IMR-90 (cell line): ENCODE data around the gene RCBTB2. TPM values are rescaled to one million over a fixed set of nuclear protein-coding genes. Genes with fewer than 3 reads are reported as not detected.

Experiments used
- ATAC-seq: fragments of 200-7000 bp; cut with Tn5 transposase; 2 replicates; pipeline ENCODE4 v1.9.1; 2020; ENCODE audit warnings: low read depth, mild to moderate bottlenecking, moderate library complexity
- BruUV-seq: library from RNA; stranded (reverse); fragments of 400-500 nt; replicated peaks from 2 replicates; lab custom pipeline; 2021; lab: Mats Ljungman, UMichigan
- CTCF ChIA-PET: fragments of 300-600 bp; formaldehyde crosslinking; extraction: SDS; loops from one replicate; lab custom pipeline; 2021; ENCODE audit warnings: antibody characterized with exemption; lab: Yijun Ruan, JAX
- POLR2A ChIA-PET: fragments of 300-600 bp; sonication (Branson Sonifier 250); formaldehyde crosslinking; loops from one replicate; lab custom pipeline; 2022; ENCODE audit warnings: antibody characterized with exemption; ENCODE audit not compliant: unreplicated experiment; lab: Charles Lee
- DNase-seq: peaks from one replicate; pipeline ENCODE4 v3.0.0; 2013
- H2AFZ ChIP-seq: replicated peaks from 2 replicates; pipeline ENCODE3; 2013; ENCODE audit warnings: low read length, mild to moderate bottlenecking; ENCODE audit not compliant: poor library complexity
- H2AK5ac ChIP-seq: 2 replicates; pipeline ENCODE4 v1.6.1; 2013; ENCODE audit warnings: low read depth, low read length, inconsistent platforms
- H2AK9ac ChIP-seq: replicated peaks from 2 replicates; pipeline ENCODE3; 2013; ENCODE audit warnings: mild to moderate bottlenecking, low read depth, low read length, moderate library complexity; ENCODE audit not compliant: poor library complexity
- H2BK120ac ChIP-seq: 2 replicates; pipeline ENCODE4 v1.6.1; 2013; ENCODE audit warnings: low read depth, low read length, inconsistent platforms
- H2BK15ac ChIP-seq: 3 replicates; pipeline ENCODE4 v1.6.1; 2013; ENCODE audit warnings: low read depth, low read length, inconsistent platforms
- H2BK20ac ChIP-seq: 2 replicates; pipeline ENCODE4 v1.6.1; 2013; ENCODE audit warnings: low read depth, mild to moderate bottlenecking, inconsistent platforms, low read length, moderate library complexity
- H2BK5ac ChIP-seq: 2 replicates; pipeline ENCODE4 v1.6.1; 2013; ENCODE audit warnings: mild to moderate bottlenecking, low read depth, low read length, inconsistent platforms; ENCODE audit not compliant: poor library complexity, severe bottlenecking
- H3K14ac ChIP-seq: replicated peaks from 2 replicates; pipeline ENCODE4 v1.6.1; 2013; ENCODE audit warnings: low read depth, low read length, inconsistent platforms
- H3K18ac ChIP-seq: 2 replicates; pipeline ENCODE4 v1.6.1; 2013; ENCODE audit warnings: low read depth, low read length, control low read depth
- H3K23ac ChIP-seq: 2 replicates; pipeline ENCODE4 v1.6.1; 2013; ENCODE audit warnings: low read depth, low read length, inconsistent platforms
- H3K27ac ChIP-seq: 2 replicates; pipeline ENCODE4 v1.5.1; 2013; ENCODE audit warnings: mild to moderate bottlenecking, control low read depth, low read length; ENCODE audit not compliant: insufficient read depth
- H3K27me3 ChIP-seq: 2 replicates; pipeline ENCODE4 v1.6.1; 2013; ENCODE audit warnings: low read length; ENCODE audit not compliant: control insufficient read depth, insufficient read depth
- H3K36me3 ChIP-seq: 2 replicates; pipeline ENCODE4 v1.6.1; 2013; ENCODE audit warnings: low read length, mixed read lengths; ENCODE audit not compliant: control insufficient read depth, insufficient read depth
- H3K4ac ChIP-seq: 2 replicates; pipeline ENCODE4 v1.6.1; 2013; ENCODE audit warnings: low read depth, low read length, inconsistent platforms
- H3K4me1 ChIP-seq: 2 replicates; pipeline ENCODE4 v1.6.1; 2013; ENCODE audit warnings: low read length, mixed read lengths; ENCODE audit not compliant: control insufficient read depth, insufficient read depth
- H3K4me2 ChIP-seq: 2 replicates; pipeline ENCODE4 v1.6.1; 2013; ENCODE audit warnings: low read depth, mild to moderate bottlenecking, control low read depth, low read length, moderate library complexity
- H3K4me3 ChIP-seq: 2 replicates; pipeline ENCODE4 v1.5.1; 2013; ENCODE audit warnings: low read depth, mild to moderate bottlenecking, control low read depth, low read length, moderate library complexity; ENCODE audit not compliant: insufficient read depth
- H3K56ac ChIP-seq: 2 replicates; pipeline ENCODE4 v1.6.1; 2013; ENCODE audit warnings: low read length, inconsistent platforms; ENCODE audit not compliant: insufficient read depth; ENCODE audit errors: extremely low read depth
- H3K79me1 ChIP-seq, 2 experiments: 2 replicates each; pipeline ENCODE4 v1.6.1; 2013; ENCODE audit warnings: low read length in 2 of 2, inconsistent platforms in 1 of 2, low read depth in 1 of 2
- H3K9ac ChIP-seq: 2 replicates; pipeline ENCODE4 v1.6.1; 2013; ENCODE audit warnings: low read depth, low read length, control low read depth
- H3K9me1 ChIP-seq: 2 replicates; pipeline ENCODE4 v1.6.1; 2013; ENCODE audit warnings: low read length, inconsistent platforms; ENCODE audit not compliant: insufficient read depth
- H3K9me3 ChIP-seq: 2 replicates; pipeline ENCODE4 v1.6.1; 2013; ENCODE audit warnings: low read length; ENCODE audit not compliant: control insufficient read depth, insufficient read depth
- H4K20me1 ChIP-seq: 2 replicates; pipeline ENCODE4 v1.6.1; 2013; ENCODE audit warnings: low read length, inconsistent platforms; ENCODE audit not compliant: insufficient read depth
- H4K5ac ChIP-seq: 2 replicates; pipeline ENCODE4 v1.6.1; 2013; ENCODE audit warnings: mild to moderate bottlenecking, low read depth, low read length, control low read depth
- H4K8ac ChIP-seq, 2 experiments: 2 replicates each; pipeline ENCODE4 v1.6.1; 2013; ENCODE audit warnings: low read depth in 2 of 2, low read length in 2 of 2, control low read depth in 1 of 2, inconsistent platforms in 1 of 2
- H4K91ac ChIP-seq: 2 replicates; pipeline ENCODE4 v1.6.1; 2013; ENCODE audit warnings: low read depth, low read length, inconsistent platforms; ENCODE audit not compliant: insufficient read depth
- BHLHE40 ChIP-seq: fragments of 150-350 bp; IDR thresholded peaks from 2 replicates; pipeline ENCODE4 v1.6.1; 2016; ENCODE audit warnings: mild to moderate bottlenecking, low read depth, low read length
- CEBPB ChIP-seq: IDR thresholded peaks from 2 replicates; pipeline ENCODE4 v1.6.1; 2012; ENCODE audit warnings: low read depth, low read length, improper control_type of control experiment
- CHD1 ChIP-seq: IDR thresholded peaks from 2 replicates; pipeline ENCODE4 v1.6.1; 2012; ENCODE audit warnings: low read depth, low read length, improper control_type of control experiment
- FOS ChIP-seq: fragments of 150-350 bp; IDR thresholded peaks from 2 replicates; pipeline ENCODE4 v1.6.1; 2016; ENCODE audit warnings: low read depth, low read length
- MAFK ChIP-seq: IDR thresholded peaks from 2 replicates; pipeline ENCODE4 v1.6.1; 2012; ENCODE audit warnings: low read depth, low read length, improper control_type of control experiment
- MAZ ChIP-seq: IDR thresholded peaks from 2 replicates; pipeline ENCODE4 v1.6.1; 2012; ENCODE audit warnings: low read depth, mild to moderate bottlenecking, low read length, improper control_type of control experiment, moderate library complexity, borderline replicate concordance
- MXI1 ChIP-seq: IDR thresholded peaks from 2 replicates; pipeline ENCODE4 v1.6.1; 2012; ENCODE audit warnings: low read depth, mild to moderate bottlenecking, low read length, moderate library complexity, borderline replicate concordance
- NFE2L2 ChIP-seq: fragments of 150-350 bp; IDR thresholded peaks from 2 replicates; pipeline ENCODE4 v1.6.1; 2016; ENCODE audit warnings: low read depth, mild to moderate bottlenecking, low read length
- POLR2A ChIP-seq: IDR thresholded peaks from 2 replicates; pipeline ENCODE4 v1.6.1; 2012; ENCODE audit warnings: mild to moderate bottlenecking, low read depth, low read length
- RAD21 ChIP-seq: IDR thresholded peaks from 2 replicates; pipeline ENCODE4 v1.6.1; 2012; ENCODE audit warnings: low read length, improper control_type of control experiment
- RCOR1 ChIP-seq: IDR thresholded peaks from 2 replicates; pipeline ENCODE4 v1.6.1; 2012; ENCODE audit warnings: mild to moderate bottlenecking, low read length, improper control_type of control experiment; ENCODE audit not compliant: insufficient replicate concordance
- RFX5 ChIP-seq: IDR thresholded peaks from 2 replicates; pipeline ENCODE4 v1.8.0; 2012; ENCODE audit warnings: low read depth, mild to moderate bottlenecking, low read length, moderate library complexity
- SMC3 ChIP-seq: fragments of 150-350 bp; IDR thresholded peaks from 2 replicates; pipeline ENCODE4 v1.6.1; 2016; ENCODE audit warnings: low read depth, mild to moderate bottlenecking, antibody characterized with exemption, low read length, moderate library complexity
- WGBS, 2 experiments: methylation state at CpG; one replicate each; pipeline versions ENCODE4 v1.1.5 to v1.1.7; 2013; ENCODE audit warnings: missing lambda C conversion rate in 2 of 2; ENCODE audit not compliant: insufficient read length in 1 of 2; ENCODE audit errors: extremely low coverage in 2 of 2; 5-methylcytosine and 5-hydroxymethylcytosine counted together
- dilution Hi-C: fragments of 300-500 bp; cut with HindIII; formaldehyde crosslinking; loops from one replicate; pipeline ENCODE4 v1.14.3; 2018; ENCODE audit warnings: low sequenced_read_pairs; ENCODE audit not compliant: unreplicated experiment
- in situ Hi-C: fragments of 300-500 bp; cut with MboI; formaldehyde crosslinking; loops from 3 replicates; pipeline ENCODE4 v1.14.3; 2019; ENCODE audit warnings: low sequenced_read_pairs, inconsistent platforms, mixed read lengths
- intact Hi-C: fragments of 100-400 bp; cut with micrococcal nuclease; formaldehyde crosslinking; loops from 2 replicates; pipeline ENCODE4 v1.10.0; 2022
- polyA plus RNA-seq, 3 experiments: library from polyadenylated mRNA; depleted of rRNA; stranded (reverse); fragments of >200 nt; gene quantifications; 2 replicates each; pipeline ENCODE4 v1.2.3, GENCODE V29; 2012; ENCODE audit warnings: low replicate concordance in 1 of 3
- total RNA-seq: library from RNA; depleted of rRNA; stranded (reverse); fragments of >200 nt; gene quantifications from 2 replicates; pipeline ENCODE4 v1.2.3, GENCODE V29; 2012
- TF ChIP-seq, protein P1 (sequence below): fragments of 150-350 bp; IDR thresholded peaks from 2 replicates; pipeline ENCODE4 v1.6.1; 2016; ENCODE audit warnings: low read depth, mild to moderate bottlenecking, low read length, moderate library complexity, borderline replicate concordance
- TF ChIP-seq, protein P2 (sequence below): conservative IDR thresholded peaks from 2 replicates; pipeline ENCODE4 v1.5.1; 2012; ENCODE audit warnings: mild to moderate bottlenecking, low read depth, low read length, improper control_type of control experiment
- TF ChIP-seq, protein P3 (sequence below): fragments of 150-350 bp; IDR thresholded peaks from 2 replicates; pipeline ENCODE4 v1.6.1; 2017; ENCODE audit warnings: mild to moderate bottlenecking, antibody characterized with exemption, low read length, low read depth

RCBTB2 gene
- total and polyA plus RNA-seq, 2 of the 4 experiments (the other 2 are of a cell fraction): 4.0 to 5.2 TPM

DNA sequence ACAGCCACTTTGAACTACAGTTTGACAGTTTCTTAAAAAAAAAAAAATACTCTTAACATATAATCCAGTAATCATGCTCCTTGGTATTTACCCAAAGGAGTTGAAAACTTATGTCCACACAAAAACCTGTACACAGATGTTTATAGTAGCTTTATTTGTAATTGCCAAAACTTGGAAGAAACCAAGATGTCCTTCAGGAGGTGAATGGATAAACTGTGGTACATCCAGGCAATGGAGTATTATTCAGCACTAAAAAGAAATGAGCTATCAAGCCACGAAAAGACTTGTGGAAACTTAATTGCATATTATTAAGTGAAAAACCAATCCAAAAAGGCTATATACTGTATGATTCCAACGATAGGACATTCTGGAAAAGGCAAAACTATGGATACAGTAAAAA, 44.9 kb downstream of the RCBTB2 start:
- dilution Hi-C loops (no loop called here), in situ Hi-C loops (no loop called here), intact Hi-C loops (no loop called here)
- no peak for DNase-seq
- no peak overlapping the region for H2AFZ ChIP-seq
- H2BK15ac ChIP-seq: no peak overlapping the region
- H3K9me1 ChIP-seq: no peaks in the 10 kb centered on the region
- H3K18ac ChIP-seq: no peak overlapping the region
- no peak overlapping the region for H2AK5ac ChIP-seq
- no peak overlapping the region for H2AK9ac ChIP-seq
- WGBS, 2 experiments: no CpG with 5 or more reads among the region's 2 CpGs
- H3K4me1 ChIP-seq: no peaks in the 10 kb centered on the region
- TF ChIP-seq NFE2L2 (no peak), MAFK (no peak), RFX5 (no peak), RAD21 (no peak), MXI1 (no peak), POLR2A (no peak), BHLHE40 (no peak), FOS (no peak), RCOR1 (no peak), SMC3 (no peak), CHD1 (no peak), MAZ (no peak), CEBPB (no peak)
- TF ChIP-seq, protein P1, sequence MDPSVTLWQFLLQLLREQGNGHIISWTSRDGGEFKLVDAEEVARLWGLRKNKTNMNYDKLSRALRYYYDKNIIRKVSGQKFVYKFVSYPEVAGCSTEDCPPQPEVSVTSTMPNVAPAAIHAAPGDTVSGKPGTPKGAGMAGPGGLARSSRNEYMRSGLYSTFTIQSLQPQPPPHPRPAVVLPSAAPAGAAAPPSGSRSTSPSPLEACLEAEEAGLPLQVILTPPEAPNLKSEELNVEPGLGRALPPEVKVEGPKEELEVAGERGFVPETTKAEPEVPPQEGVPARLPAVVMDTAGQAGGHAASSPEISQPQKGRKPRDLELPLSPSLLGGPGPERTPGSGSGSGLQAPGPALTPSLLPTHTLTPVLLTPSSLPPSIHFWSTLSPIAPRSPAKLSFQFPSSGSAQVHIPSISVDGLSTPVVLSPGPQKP: no peak
- TF ChIP-seq, protein P2, sequence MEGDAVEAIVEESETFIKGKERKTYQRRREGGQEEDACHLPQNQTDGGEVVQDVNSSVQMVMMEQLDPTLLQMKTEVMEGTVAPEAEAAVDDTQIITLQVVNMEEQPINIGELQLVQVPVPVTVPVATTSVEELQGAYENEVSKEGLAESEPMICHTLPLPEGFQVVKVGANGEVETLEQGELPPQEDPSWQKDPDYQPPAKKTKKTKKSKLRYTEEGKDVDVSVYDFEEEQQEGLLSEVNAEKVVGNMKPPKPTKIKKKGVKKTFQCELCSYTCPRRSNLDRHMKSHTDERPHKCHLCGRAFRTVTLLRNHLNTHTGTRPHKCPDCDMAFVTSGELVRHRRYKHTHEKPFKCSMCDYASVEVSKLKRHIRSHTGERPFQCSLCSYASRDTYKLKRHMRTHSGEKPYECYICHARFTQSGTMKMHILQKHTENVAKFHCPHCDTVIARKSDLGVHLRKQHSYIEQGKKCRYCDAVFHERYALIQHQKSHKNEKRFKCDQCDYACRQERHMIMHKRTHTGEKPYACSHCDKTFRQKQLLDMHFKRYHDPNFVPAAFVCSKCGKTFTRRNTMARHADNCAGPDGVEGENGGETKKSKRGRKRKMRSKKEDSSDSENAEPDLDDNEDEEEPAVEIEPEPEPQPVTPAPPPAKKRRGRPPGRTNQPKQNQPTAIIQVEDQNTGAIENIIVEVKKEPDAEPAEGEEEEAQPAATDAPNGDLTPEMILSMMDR: no peak
- TF ChIP-seq, protein P3, sequence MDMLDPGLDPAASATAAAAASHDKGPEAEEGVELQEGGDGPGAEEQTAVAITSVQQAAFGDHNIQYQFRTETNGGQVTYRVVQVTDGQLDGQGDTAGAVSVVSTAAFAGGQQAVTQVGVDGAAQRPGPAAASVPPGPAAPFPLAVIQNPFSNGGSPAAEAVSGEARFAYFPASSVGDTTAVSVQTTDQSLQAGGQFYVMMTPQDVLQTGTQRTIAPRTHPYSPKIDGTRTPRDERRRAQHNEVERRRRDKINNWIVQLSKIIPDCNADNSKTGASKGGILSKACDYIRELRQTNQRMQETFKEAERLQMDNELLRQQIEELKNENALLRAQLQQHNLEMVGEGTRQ: no peak
- no peak overlapping the region for H3K23ac ChIP-seq
- ChIA-PET POLR2A (no interaction called here), CTCF (no interaction called here)
- H3K9ac ChIP-seq: no peak overlapping the region
- no peak overlapping the region for H4K5ac ChIP-seq
- no peak for ATAC-seq
- H3K36me3 ChIP-seq: no peaks in the 10 kb centered on the region
- no peak overlapping the region for H3K4me2 ChIP-seq
- H3K9me3 ChIP-seq: no peaks in the 10 kb centered on the region
- H4K8ac ChIP-seq: no peak overlapping the region
- no peaks in the 10 kb centered on the region for H3K79me1 ChIP-seq
- H3K27ac ChIP-seq: no peak overlapping the region
- H4K20me1 ChIP-seq: no peaks in the 10 kb centered on the region
- H3K14ac ChIP-seq: no peak overlapping the region
- no peak overlapping the region for H3K56ac ChIP-seq
- BruUV-seq: no TSS peak
- no peak overlapping the region for H4K91ac ChIP-seq
- H2BK120ac ChIP-seq: no peak overlapping the region
- H3K4ac ChIP-seq: no peak overlapping the region
- H3K27me3 ChIP-seq: no peaks in the 10 kb centered on the region
- no peak overlapping the region for H2BK20ac ChIP-seq
- H2BK5ac ChIP-seq: no peak overlapping the region
- H3K4me3 ChIP-seq: no peak overlapping the region
